Tibial nerve (tissue), 4 donors: ENCODE data around the gene CLIP2. TPM values are rescaled to one million over a fixed set of nuclear protein-coding genes. Genes with fewer than 3 reads are reported as not detected.

Experiments
- DNase-seq, 2 donors: peaks; one replicate each; pipeline ENCODE4 v3.0.0-alpha.2; 2019; ENCODE audit warnings: low spot score in 2 of 2
- H3K27ac ChIP-seq, 4 donors: fragments of 200-600 bp; sonication (generic) in 3 of 4; one replicate each; pipeline ENCODE4 v1.5.1; 2017 to 2019; ENCODE audit warnings: mild to moderate bottlenecking in 1 of 4
- H3K27me3 ChIP-seq, 2 donors: fragments of 200-600 bp; sonication (generic) in 1 of 2; one replicate each; pipeline versions ENCODE4 v1.5.1 to v1.6.0; 2017 to 2019
- H3K36me3 ChIP-seq, 3 donors: fragments of 200-600 bp; sonication (generic); one replicate each; pipeline ENCODE4 v1.5.1; 2018 to 2019
- H3K4me1 ChIP-seq, 4 donors: fragments of 200-600 bp; sonication (generic) in 3 of 4; one replicate each; pipeline ENCODE4 v1.5.1; 2017 to 2019
- H3K4me3 ChIP-seq, 4 donors: fragments of 200-600 bp; sonication (generic) in 3 of 4; one replicate each; pipeline ENCODE4 v1.5.1; 2017 to 2019; ENCODE audit warnings: mild to moderate bottlenecking in 1 of 4, moderate library complexity in 1 of 4
- H3K9me3 ChIP-seq, 4 donors: fragments of 200-600 bp; sonication (generic) in 3 of 4; one replicate each; pipeline ENCODE4 v1.5.1; 2017 to 2019
- CTCF ChIP-seq, 5 experiments: fragments of 200-600 bp in 3 of 5; fragments of 450-650 bp in 2 of 5; sonication (generic) in 3 of 5; IDR thresholded peaks; one replicate each; pipeline ENCODE4 v1.5.1; 2016 to 2019; ENCODE audit warnings: antibody characterized with exemption in 5 of 5, mild to moderate bottlenecking in 3 of 5, moderate library complexity in 2 of 5
- EP300 ChIP-seq, 2 donors: sonication (generic); formaldehyde crosslinking; IDR thresholded peaks; one replicate each; pipeline ENCODE4 v1.6.1; 2017; ENCODE audit warnings: antibody characterized with exemption in 2 of 2, mild to moderate bottlenecking in 1 of 2
- POLR2A ChIP-seq, 2 donors: fragments of 450-650 bp; IDR thresholded peaks; one replicate each; pipeline ENCODE4 v1.6.1; 2017; ENCODE audit warnings: antibody characterized with exemption in 2 of 2, mild to moderate bottlenecking in 2 of 2, moderate library complexity in 2 of 2
- WGBS, 2 donors: methylation state at CpG; one replicate each; pipeline ENCODE4 v1.1.5; 2018; 5-methylcytosine and 5-hydroxymethylcytosine counted together
- total RNA-seq, 4 donors: library from RNA; depleted of rRNA; stranded (reverse); fragments of >200 nt; gene quantifications; one replicate each; pipeline ENCODE4 v1.1.0, GENCODE V29; 2016

Gene CLIP2
- total RNA-seq, 4 donors from 2014 or later = 42.0 to 48.3 (median 46.3) TPM

- TF ChIP-seq EP300 (IDR thresholded peaks at IDR 0.05) (peak in 1 of 2 donors; percentile 58), POLR2A (IDR thresholded peaks at IDR 0.05) (no peak)
- peak overlapping the region; percentile 65 to 87 (median 74) for H3K27ac ChIP-seq
- no peaks in the 10 kb centered on the region for H3K27me3 ChIP-seq
- no peaks in the 10 kb centered on the region for H3K9me3 ChIP-seq
- no peak for DNase-seq
- H3K4me3 ChIP-seq = peak overlapping the region in 2 of 4 donors; percentile 0 to 12
- H3K4me1 ChIP-seq = peaks cover 0 to 36% (median 7%) of the 10 kb centered on the region in 4 donors
- H3K36me3 ChIP-seq = peaks cover 0 to 23% (median 3%) of the 10 kb centered on the region in 3 donors
- WGBS, 2 donors = 21 to 35% methylated on average over 13 of the region's 13 CpGs
Observed at GRCh38 chr7:74371381-74372341, 82.5 kb downstream of the CLIP2 start.

- no peak for TF ChIP-seq EP300 (IDR thresholded peaks at IDR 0.05)
- no peak for TF ChIP-seq CTCF (IDR thresholded peaks at IDR 0.05)
- TF ChIP-seq POLR2A (IDR thresholded peaks at IDR 0.05) = no peak
- peak overlapping the region; percentile 0 to 36 (median 12) for H3K4me3 ChIP-seq
- peak overlapping the region; percentile 65 to 87 (median 74) for H3K27ac ChIP-seq
- H3K9me3 ChIP-seq = no peaks in the 10 kb centered on the region
- WGBS, 2 donors = 18 to 30% methylated on average over 25 to 27 of the region's 28 CpGs
- peak in 1 of 2 donors; percentile 12 for DNase-seq
- peaks cover 0 to 25% (median 6%) of the 10 kb centered on the region in 3 donors for H3K36me3 ChIP-seq
- peaks cover 0 to 36% (median 7%) of the 10 kb centered on the region in 4 donors for H3K4me1 ChIP-seq
- H3K27me3 ChIP-seq = no peaks in the 10 kb centered on the region
Observed at GRCh38 chr7:74372511-74373111, 83.4 kb downstream of the CLIP2 start.

GRCh38 chr7:74373536-74373935 is 84.3 kb downstream of the CLIP2 start:
- H3K9me3 ChIP-seq = no peaks in the 10 kb centered on the region
- no peaks in the 10 kb centered on the region for H3K27me3 ChIP-seq
- H3K36me3 ChIP-seq = peaks cover 0 to 29% (median 6%) of the 10 kb centered on the region in 3 donors
- peak overlapping the region in 3 of 4 donors; percentile 65 to 87 (median 77) for H3K27ac ChIP-seq
- 42 to 46% methylated on average over 3 of the region's 3 CpGs for WGBS, 2 donors
- no peak for TF ChIP-seq EP300 (IDR thresholded peaks at IDR 0.05)
- no peak for TF ChIP-seq CTCF (IDR thresholded peaks at IDR 0.05)
- TF ChIP-seq POLR2A (IDR thresholded peaks at IDR 0.05) = no peak
- H3K4me3 ChIP-seq = no peak overlapping the region
- peaks cover 0 to 36% (median 7%) of the 10 kb centered on the region in 4 donors for H3K4me1 ChIP-seq
- DNase-seq = no peak

- peaks cover 0 to 33% (median 7%) of the 10 kb centered on the region in 4 donors for H3K4me1 ChIP-seq
- no peak for DNase-seq
- H3K9me3 ChIP-seq = no peaks in the 10 kb centered on the region
- peaks cover 0 to 48% (median 6%) of the 10 kb centered on the region in 3 donors for H3K36me3 ChIP-seq
- H3K4me3 ChIP-seq = no peak overlapping the region
- H3K27ac ChIP-seq = no peak overlapping the region
- TF ChIP-seq EP300 (IDR thresholded peaks at IDR 0.05) (no peak), POLR2A (IDR thresholded peaks at IDR 0.05) (no peak), CTCF (IDR thresholded peaks at IDR 0.05) (no peak)
- WGBS, 2 donors = 94 to 95% methylated on average over 31 of the region's 31 CpGs
- no peaks in the 10 kb centered on the region for H3K27me3 ChIP-seq
Observed at GRCh38 chr7:74375726-74376220, 86.6 kb downstream of the CLIP2 start.

GRCh38 chr7:74376256-74377036 is 87.2 kb downstream of the CLIP2 start:
- Histone ChIP-seq H3K4me3 (no peak overlapping the region), H3K36me3 (peaks cover 0 to 50% (median 6%) of the 10 kb centered on the region in 3 donors), H3K27me3 (no peaks in the 10 kb centered on the region), H3K4me1 (peaks cover 0 to 26% (median 7%) of the 10 kb centered on the region in 4 donors), H3K9me3 (no peaks in the 10 kb centered on the region), H3K27ac (no peak overlapping the region)
- no peak for DNase-seq
- no peak for TF ChIP-seq CTCF (IDR thresholded peaks at IDR 0.05)
- TF ChIP-seq EP300 (IDR thresholded peaks at IDR 0.05) = no peak
- no peak for TF ChIP-seq POLR2A (IDR thresholded peaks at IDR 0.05)
- WGBS, 2 donors = 77 to 78% methylated on average over 34 to 37 of the region's 37 CpGs
